Measurements from ENCODE around the gene MAP3K9.

DNA sequence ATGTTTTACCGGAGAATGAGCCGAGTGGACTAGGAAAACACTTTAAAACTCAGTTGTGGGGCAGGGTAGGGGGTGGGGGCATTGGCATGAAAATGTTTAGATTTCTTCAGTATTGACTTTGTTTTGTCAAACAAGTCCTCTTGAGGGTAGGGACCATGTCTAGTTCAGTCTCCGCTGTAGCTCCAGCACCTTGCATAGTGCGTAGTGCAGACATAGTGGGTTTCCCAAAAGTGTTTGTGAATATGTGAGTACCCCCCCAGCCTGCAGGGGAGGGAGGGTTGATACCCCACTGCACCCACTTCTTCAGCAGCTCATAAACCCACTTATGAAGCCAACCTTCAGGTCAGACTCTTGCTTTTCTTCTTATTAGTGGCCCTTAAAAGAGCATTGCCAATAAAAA is 96.2 kb downstream of the MAP3K9 start:
- TF ChIP-seq MAFK (IDR thresholded peaks at IDR 0.05; ENCODE audit: low read depth, low read length) (no peak), TEAD4 (IDR thresholded peaks at IDR 0.05; ENCODE audit: low read depth, low read length) (no peak), TBP (IDR thresholded peaks at IDR 0.05; ENCODE audit: low read depth, low read length) (no peak), YY1 (IDR thresholded peaks at IDR 0.05; ENCODE audit: low read depth, low read length) (no peak), SRF (IDR thresholded peaks at IDR 0.05; ENCODE audit: low read depth, low read length) (no peak), SUZ12 (IDR thresholded peaks at IDR 0.05; ENCODE audit: low read length) (no peak), EZH2 (IDR thresholded peaks at IDR 0.05; ENCODE audit: low read depth, low read length, severe bottlenecking) (no peak)
- TF ChIP-seq, protein P1, sequence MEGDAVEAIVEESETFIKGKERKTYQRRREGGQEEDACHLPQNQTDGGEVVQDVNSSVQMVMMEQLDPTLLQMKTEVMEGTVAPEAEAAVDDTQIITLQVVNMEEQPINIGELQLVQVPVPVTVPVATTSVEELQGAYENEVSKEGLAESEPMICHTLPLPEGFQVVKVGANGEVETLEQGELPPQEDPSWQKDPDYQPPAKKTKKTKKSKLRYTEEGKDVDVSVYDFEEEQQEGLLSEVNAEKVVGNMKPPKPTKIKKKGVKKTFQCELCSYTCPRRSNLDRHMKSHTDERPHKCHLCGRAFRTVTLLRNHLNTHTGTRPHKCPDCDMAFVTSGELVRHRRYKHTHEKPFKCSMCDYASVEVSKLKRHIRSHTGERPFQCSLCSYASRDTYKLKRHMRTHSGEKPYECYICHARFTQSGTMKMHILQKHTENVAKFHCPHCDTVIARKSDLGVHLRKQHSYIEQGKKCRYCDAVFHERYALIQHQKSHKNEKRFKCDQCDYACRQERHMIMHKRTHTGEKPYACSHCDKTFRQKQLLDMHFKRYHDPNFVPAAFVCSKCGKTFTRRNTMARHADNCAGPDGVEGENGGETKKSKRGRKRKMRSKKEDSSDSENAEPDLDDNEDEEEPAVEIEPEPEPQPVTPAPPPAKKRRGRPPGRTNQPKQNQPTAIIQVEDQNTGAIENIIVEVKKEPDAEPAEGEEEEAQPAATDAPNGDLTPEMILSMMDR (IDR thresholded peaks at IDR 0.05; ENCODE audit: control extremely low read depth in 1 of 3, insufficient read depth in 1 of 3, low read depth in 1 of 3, low read length in 3 of 3) = no peak
- TF ChIP-seq, protein P2, sequence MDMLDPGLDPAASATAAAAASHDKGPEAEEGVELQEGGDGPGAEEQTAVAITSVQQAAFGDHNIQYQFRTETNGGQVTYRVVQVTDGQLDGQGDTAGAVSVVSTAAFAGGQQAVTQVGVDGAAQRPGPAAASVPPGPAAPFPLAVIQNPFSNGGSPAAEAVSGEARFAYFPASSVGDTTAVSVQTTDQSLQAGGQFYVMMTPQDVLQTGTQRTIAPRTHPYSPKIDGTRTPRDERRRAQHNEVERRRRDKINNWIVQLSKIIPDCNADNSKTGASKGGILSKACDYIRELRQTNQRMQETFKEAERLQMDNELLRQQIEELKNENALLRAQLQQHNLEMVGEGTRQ (IDR thresholded peaks at IDR 0.05; ENCODE audit: low read length) = no peak

Measured in H1 (cell line).